CD4-positive, alpha-beta T cell treated with Interleukin-15 for 4 hours (primary cell): ENCODE measurements around the gene EYS.

Experiments used
- DNase-seq: peaks from one replicate; pipeline ENCODE4 v3.0.0-alpha.2; 2020; ENCODE audit warnings: low spot score

EYS gene

DNA sequence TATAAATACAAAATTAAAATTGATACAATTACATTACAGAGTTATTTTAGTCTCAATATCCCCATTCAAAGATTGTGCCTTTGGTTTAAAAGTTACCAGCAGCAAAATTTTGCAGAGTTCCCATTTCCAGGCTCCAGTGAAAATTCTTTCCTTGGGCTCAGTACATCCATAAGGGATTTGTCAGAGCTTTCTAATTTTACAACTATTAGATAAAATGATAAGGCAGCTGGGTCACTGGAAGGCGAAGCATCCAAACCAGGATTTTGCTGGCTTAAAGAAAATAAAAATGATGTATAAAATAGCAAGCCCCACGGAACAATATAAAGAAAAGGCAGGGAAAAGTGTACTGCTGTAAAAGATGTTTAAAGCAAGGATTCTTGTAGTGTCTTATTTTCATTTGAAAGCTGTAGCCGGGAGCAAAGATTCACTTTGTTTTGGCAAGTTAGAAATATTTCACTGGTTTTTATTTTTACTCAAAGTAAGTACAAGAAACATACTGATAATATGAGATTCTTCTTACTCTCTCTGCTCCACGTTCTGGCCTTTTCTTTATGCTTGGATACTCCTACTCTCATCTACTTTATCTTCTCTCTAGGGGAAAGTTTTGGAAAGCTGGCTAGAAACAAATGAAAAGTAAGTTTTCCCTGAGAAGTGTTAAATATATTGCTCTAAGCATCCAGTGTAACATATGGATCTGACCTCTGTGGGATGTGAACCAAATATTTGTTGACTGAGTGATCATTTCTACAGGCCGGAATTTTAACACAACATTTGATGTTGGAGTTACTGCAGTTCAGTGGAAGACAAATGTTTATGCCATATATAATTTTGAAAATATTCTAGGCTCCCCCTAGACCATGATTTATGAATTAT is 1583.0 kb downstream of the EYS start:
- DNase-seq, result no peak

DNA sequence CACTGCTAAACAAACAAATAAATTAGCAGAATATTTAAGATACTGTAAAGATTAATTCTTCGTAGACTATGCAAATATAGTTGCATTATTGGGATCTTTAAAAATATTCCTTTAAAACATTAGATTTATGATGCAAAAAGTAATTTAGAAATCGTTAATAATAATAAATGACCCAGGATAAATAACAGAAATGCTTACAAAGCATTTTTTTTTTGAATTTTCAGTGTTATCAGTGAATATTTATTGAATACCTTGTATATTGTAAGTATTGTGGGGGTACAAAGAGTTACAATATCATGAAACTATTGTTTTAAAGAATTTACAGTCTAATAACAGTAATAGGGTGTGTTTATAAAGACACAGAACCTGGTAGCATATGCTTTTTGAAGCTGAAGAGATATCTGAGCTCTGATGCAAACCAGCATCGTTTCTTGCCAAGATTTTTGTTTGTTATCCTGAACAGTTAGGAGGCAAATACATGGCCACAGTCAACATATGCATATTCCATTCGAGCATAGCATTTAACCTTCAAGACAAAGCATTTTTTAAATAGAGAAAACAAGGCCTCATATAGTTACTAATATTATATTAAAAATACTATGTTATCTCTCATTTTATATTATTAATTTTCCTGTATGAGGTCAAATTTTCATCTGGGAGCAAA is 1584.2 kb downstream of the EYS start:
- no peak for DNase-seq

GRCh38 chr6:64121011-64121565 is 1585.9 kb downstream of the EYS start:
- no peak for DNase-seq

- no peak for DNase-seq
Measured at GRCh38 chr6:64113704-64114103, 1593.3 kb downstream of the EYS start.

- DNase-seq, result no peak
Measured at GRCh38 chr6:64104051-64104450, 1603.0 kb downstream of the EYS start.

DNA sequence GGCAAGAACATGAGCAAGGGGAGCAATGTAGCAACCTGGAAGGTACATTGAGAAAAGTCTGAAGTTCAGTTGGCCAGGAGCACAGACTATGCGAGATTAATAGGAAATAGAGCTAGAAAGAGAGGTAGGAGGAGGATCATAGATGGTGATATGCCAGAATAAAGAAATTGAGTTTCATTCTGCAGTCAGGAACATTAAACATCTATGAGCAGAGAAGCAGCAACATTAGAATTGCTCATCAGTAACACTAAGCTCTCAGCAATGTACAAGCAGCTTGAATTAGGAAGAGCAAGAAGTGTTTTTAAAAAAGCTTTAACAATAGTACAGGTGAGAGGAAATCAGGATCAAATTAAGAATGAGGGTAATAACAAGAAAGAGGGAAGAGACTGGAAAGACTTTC is 1603.5 kb downstream of the EYS start:
- DNase-seq, result no peak

DNA sequence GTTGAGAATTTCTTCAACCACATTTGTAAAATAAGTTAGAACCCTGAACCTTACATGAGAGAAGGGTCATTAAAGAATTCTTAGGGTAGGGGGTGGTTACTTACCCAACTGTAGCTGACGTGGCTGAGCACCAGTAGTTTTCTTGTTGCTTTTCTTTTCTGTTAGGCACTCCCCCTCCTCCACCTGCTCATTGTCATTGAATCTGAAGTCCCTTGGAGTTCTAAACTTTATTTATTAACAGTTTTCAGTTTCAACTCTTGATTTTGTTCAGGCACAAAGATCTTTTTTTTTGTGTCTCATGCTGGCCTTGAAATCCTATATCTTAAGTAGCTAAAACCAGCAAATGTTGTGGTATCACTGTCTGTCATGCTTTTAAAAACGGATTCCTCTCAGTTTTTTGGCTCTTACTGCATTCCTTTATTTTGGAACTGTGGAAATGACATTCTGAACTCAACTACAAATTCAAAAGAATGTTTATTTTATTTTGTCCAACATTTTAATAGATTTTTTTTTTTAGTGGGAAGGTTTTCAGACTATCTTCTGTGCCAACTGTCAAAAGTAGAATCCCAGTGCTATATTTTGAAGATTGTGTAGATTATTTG is 1606.2 kb downstream of the EYS start:
- DNase-seq, result no peak

GRCh38 chr6:64090352-64090751 is 1616.7 kb downstream of the EYS start:
- DNase-seq, result no peak

GRCh38 chr6:64085126-64085525 is 1621.9 kb downstream of the EYS start:
- no peak for DNase-seq

DNA sequence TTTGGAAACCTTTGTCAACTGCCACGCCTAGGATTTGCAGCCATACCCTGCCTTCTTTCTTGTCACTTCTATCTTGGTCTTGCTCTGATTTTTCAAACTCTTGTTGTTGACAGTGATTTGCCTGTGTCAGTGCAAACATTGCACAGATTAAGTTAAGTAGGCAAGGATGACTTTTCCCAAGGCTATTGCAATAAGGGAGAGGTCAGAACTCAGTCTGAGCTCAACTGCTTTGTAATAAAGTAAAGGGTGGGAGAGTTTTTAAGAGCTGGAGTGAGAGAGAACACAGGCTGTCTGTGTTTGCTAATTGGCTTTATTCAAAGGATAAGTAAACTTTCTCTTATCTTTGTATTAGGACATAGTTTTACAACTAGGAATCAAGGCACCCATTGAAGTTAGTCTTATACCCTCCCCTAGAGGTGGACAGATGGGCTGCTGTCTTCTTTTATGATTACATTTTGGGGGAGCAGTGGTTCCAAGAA is 1622.8 kb downstream of the EYS start:
- no peak for DNase-seq

GRCh38 chr6:64083261-64083660 is 1623.8 kb downstream of the EYS start:
- DNase-seq, result no peak

DNA sequence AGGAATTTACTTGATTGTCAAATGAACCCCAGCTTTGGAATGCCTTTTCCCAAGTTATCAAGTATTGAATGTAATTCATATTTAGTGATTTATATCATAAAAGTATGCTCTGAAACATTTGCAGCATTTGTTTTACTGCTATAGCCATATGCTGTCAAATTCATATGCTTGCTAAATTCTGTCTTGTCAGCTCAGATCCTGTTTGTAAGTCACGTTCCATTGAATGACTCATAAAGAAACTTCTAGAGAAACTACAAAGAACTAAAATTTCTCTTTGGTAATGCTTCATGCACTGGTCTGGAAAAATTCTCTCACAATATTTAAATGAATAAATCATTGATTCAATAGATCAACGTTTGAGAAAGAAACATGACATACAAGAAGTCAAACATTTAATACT is 1625.6 kb downstream of the EYS start:
- no peak for DNase-seq

- no peak for DNase-seq
Measured at GRCh38 chr6:64074981-64075380, 1632.0 kb downstream of the EYS start.

DNA sequence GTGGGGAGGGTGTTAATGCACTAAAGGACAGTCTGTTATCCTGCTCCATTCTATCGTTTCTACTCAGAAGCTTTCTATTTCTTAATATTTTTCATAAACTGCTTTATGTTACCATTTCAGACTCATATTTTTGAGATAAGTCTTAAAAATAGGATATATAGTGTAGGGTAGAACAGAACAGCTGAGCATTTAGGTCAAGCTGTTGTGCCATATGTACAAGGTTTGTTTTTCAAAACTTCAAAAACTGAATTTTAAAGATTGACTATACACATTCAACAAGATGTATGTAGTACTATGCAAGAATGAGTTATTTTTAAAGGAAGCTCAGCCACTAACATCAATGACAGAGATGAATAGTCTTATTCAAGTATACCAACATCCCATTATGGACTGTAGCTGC is 1634.3 kb downstream of the EYS start:
- no peak for DNase-seq

DNA sequence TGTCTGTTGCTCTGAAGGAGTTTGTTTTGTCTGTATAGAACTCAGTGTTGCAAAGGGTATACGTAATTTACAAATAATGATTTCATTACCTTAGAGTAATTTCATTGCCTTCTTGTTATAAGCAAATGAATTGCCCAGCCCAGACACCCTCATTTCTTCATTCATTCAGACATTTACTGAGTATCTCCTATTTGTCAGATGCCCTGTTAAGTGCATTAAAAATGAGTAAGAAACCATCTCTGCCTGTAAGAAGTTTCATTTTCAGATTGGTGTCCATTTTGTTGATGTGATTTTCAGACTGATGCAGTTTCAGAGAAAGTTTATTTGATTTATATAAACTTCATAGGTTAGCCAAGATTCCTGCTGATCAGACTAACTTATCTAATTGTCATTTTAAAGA is 1642.1 kb downstream of the EYS start:
- DNase-seq, result no peak

DNA sequence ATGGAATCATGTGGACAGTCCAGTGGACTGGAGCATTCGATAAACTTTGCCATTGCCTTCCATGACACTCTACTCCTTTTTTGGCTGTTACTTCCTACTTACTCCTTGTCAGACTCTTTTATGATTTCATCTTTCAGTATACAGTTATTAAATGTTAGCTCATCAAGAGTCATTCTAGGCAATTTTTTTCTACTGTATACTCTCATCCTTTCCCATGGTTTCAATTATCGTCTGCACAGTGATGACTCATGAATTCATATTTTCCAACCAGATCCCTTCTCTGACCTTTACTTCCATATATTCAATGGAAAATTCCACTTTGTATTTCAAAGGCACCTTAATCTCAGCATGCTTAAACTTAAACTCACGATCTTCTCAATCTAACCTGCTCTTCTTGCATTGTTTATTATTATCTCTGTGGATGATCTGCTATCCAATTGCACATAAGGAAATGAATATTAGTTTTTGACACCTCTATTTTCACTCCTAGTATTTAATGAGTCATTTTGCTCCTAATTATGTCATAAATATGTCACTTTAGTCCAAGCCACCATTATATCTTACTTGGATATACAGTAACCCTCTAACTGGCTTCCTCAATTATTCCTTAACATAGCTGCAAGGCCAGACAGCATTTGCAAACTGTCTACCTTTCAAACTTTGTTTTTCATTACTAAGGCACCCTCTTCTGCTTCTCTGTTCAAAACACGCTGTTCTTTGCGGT is 1643.9 kb downstream of the EYS start:
- DNase-seq, result no peak

GRCh38 chr6:64054861-64055260 is 1652.2 kb downstream of the EYS start:
- DNase-seq, result no peak

- no peak for DNase-seq
Measured at GRCh38 chr6:64050590-64050989, 1656.4 kb downstream of the EYS start.

DNA sequence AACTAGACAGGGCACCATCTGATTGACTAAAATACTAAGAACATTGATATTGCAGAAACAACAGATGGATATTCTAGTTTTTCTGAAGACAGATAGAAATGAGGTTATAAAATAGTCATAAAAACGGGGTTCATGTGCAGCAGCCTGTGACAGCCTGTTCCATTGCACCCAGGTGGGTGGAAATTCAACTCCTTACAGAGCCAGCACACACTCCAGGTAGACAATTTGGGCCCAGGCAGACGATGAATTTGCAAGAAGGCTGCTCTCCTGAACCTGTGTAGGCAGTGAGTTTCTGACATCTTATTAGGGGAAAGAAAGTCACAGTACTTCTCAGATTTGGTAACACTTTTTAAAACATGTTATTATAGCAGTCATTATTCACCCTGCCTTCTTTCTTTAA is 1657.3 kb downstream of the EYS start:
- DNase-seq, result no peak

GRCh38 chr6:64046746-64047208 is 1660.2 kb downstream of the EYS start:
- no peak for DNase-seq

- DNase-seq, result no peak
Measured at GRCh38 chr6:64041373-64041772, 1665.7 kb downstream of the EYS start.

- DNase-seq, result no peak
Measured at GRCh38 chr6:64040113-64040512, 1666.9 kb downstream of the EYS start.
